K562 (cell line): ENCODE measurements around the gene PGP. TPM values are rescaled to one million over a fixed set of nuclear protein-coding genes. Genes with fewer than 3 reads are reported as not detected.

ENCODE experiments used
- BHLHE40 ChIP-seq: IDR thresholded peaks from 2 replicates; pipeline ENCODE4 v1.6.1; 2011; ENCODE audit warnings: low read length, improper control_type of control experiment
- CCNT2 ChIP-seq: IDR thresholded peaks from 2 replicates; pipeline ENCODE4 v1.6.1; 2011; ENCODE audit warnings: borderline replicate concordance, low read depth, mild to moderate bottlenecking, moderate library complexity, mixed read lengths, low read length; ENCODE audit not compliant: insufficient read length; ENCODE audit errors: extremely low read depth
- CTCF ChIP-seq, 3 experiments: IDR thresholded peaks in 2 of 3; conservative IDR thresholded peaks in 1 of 3; 2 replicates each; pipeline ENCODE4 v1.5.1; 2011 to 2012; ENCODE audit warnings: low read length in 3 of 3, mild to moderate bottlenecking in 3 of 3, control low read depth in 2 of 3, improper control_type of control experiment in 1 of 3, inconsistent platforms in 1 of 3, low read depth in 1 of 3, mixed read lengths in 1 of 3, moderate library complexity in 1 of 3; ENCODE audit not compliant: insufficient read depth in 2 of 3
- CXXC5 ChIP-seq: fragments of 250-450 bp; sonication (Bioruptor Pico); IDR thresholded peaks from 2 replicates; pipeline ENCODE4 v1.8.0; 2022; ENCODE audit warnings: inconsistent platforms, mild to moderate bottlenecking, moderate library complexity
- DACH1 ChIP-seq: fragments of 450-650 bp; IDR thresholded peaks from 2 replicates; pipeline ENCODE4 v1.6.1; 2018; ENCODE audit not compliant: partially characterized antibody
- ETV6 ChIP-seq, 3 experiments: fragments of 150-350 bp in 1 of 3; sonication (generic) in 1 of 3; formaldehyde crosslinking in 1 of 3; IDR thresholded peaks; 2 replicates each; pipeline versions ENCODE4 v1.6.1 to v1.8.0; 2014 to 2022; ENCODE audit warnings: borderline replicate concordance in 2 of 3, low read depth in 2 of 3, antibody characterized with exemption in 1 of 3, low read length in 1 of 3, mild to moderate bottlenecking in 1 of 3, missing genetic modification reagents in 1 of 3
- FIP1L1 ChIP-seq: fragments of 200-400 bp; formaldehyde crosslinking; IDR thresholded peaks from 2 replicates; pipeline ENCODE4 v1.6.1; 2018; ENCODE audit warnings: mild to moderate bottlenecking, low read depth, low read length; ENCODE audit not compliant: poor library complexity, severe bottlenecking
- L3MBTL2 ChIP-seq: fragments of 450-650 bp; IDR thresholded peaks from 2 replicates; pipeline ENCODE4 v1.6.1; 2016; ENCODE audit warnings: mild to moderate bottlenecking, moderate library complexity
- MAX ChIP-seq: sonication (generic); formaldehyde crosslinking; IDR thresholded peaks from 2 replicates; pipeline ENCODE4 v1.9.0; 2022; ENCODE audit warnings: mild to moderate bottlenecking, missing genetic modification reagents
- MAZ ChIP-seq, 2 experiments: fragments of 450-650 bp in 1 of 2; sonication (generic) in 1 of 2; formaldehyde crosslinking; IDR thresholded peaks in 1 of 2; conservative IDR thresholded peaks in 1 of 2; 2 replicates each; pipeline versions ENCODE4 v1.4.0 to v1.5.0; 2020; ENCODE audit warnings: mild to moderate bottlenecking in 1 of 2, missing genetic modification reagents in 1 of 2
- POLR2B ChIP-seq: fragments of 450-650 bp; IDR thresholded peaks from 2 replicates; pipeline ENCODE4 v1.6.1; 2018; ENCODE audit warnings: low read depth; ENCODE audit not compliant: partially characterized antibody
- POLR2G ChIP-seq: fragments of 200-400 bp; formaldehyde crosslinking; IDR thresholded peaks from 2 replicates; pipeline ENCODE4 v1.6.1; 2017; ENCODE audit warnings: low read depth, mild to moderate bottlenecking, antibody characterized with exemption, low read length, moderate library complexity
- PRMT5 ChIP-seq: sonication (generic); formaldehyde crosslinking; IDR thresholded peaks from 2 replicates; pipeline ENCODE4 v1.5.0; 2020; ENCODE audit warnings: missing genetic modification reagents
- RBM17 ChIP-seq: fragments of 200-400 bp; formaldehyde crosslinking; IDR thresholded peaks from 2 replicates; pipeline ENCODE4 v1.6.1; 2017; ENCODE audit warnings: low read depth, mild to moderate bottlenecking, low read length, borderline replicate concordance
- RNF2 ChIP-seq: sonication (generic); IDR thresholded peaks from 2 replicates; pipeline ENCODE4 v1.6.1; 2016
- RUNX1 ChIP-seq: sonication (generic); IDR thresholded peaks from 2 replicates; pipeline ENCODE4 v1.6.1; 2016; ENCODE audit warnings: antibody characterized with exemption, low read depth
- SUPT5H ChIP-seq: fragments of 450-650 bp; IDR thresholded peaks from 2 replicates; pipeline ENCODE4 v1.6.1; 2016
- TAF1 ChIP-seq: IDR thresholded peaks from 2 replicates; pipeline ENCODE4 v1.6.1; 2011; ENCODE audit warnings: mild to moderate bottlenecking, low read length, moderate library complexity; ENCODE audit not compliant: insufficient read depth, control insufficient read depth, severe bottlenecking; ENCODE audit errors: extremely low read depth
- VEZF1 ChIP-seq: fragments of 200-800 bp; sonication (Bioruptor generic); IDR thresholded peaks from 2 replicates; pipeline ENCODE4 v1.6.1; 2017; ENCODE audit warnings: missing genetic modification characterization, missing compliant biosample characterization
- ZBTB7A ChIP-seq: IDR thresholded peaks from 2 replicates; pipeline ENCODE4 v1.6.1; 2011; ENCODE audit warnings: low read depth, mild to moderate bottlenecking, low read length, moderate library complexity, borderline replicate concordance; ENCODE audit not compliant: control insufficient read depth
- polyA plus RNA-seq, 8 experiments: library from polyadenylated mRNA; depleted of rRNA in 4 of 8; stranded (reverse) in 5 of 8; unstranded in 3 of 8; fragments of >200 nt; fragmentation: Nextera tagmentation in 2 of 8; fragmentation: Illumina TruSeq in 1 of 8; extraction: Ambion mirVana in 2 of 8; extraction: Trizol in 1 of 8; gene quantifications; 2 replicates each; pipeline versions ENCODE4 v1.2.1 to v1.2.3, GENCODE V29; 2011 to 2014; ENCODE audit warnings: inconsistent platforms in 1 of 8, missing spikeins in 1 of 8
- total RNA-seq, 7 experiments: library from RNA; depleted of rRNA in 6 of 7; stranded (reverse); fragments of >200 nt in 6 of 7; fragmentation: Illumina TruSeq in 2 of 7; extraction: Trizol in 2 of 7; gene quantifications; 2 replicates each; pipeline versions ENCODE4 v1.2.1 to v1.2.3, GENCODE V29; 2011 to 2021; ENCODE audit warnings: low replicate concordance in 1 of 7

The PGP gene
- total and polyA plus RNA-seq, 9 of the 15 experiments (the other 6 are each of a cell fraction or from before 2014, with no cell fraction given) = 1.1 to 57.6 (median 19.6) TPM

GRCh38 chr16:2178321-2179106, 36.1 kb downstream of the PGP start (continued):
- peak in 1 of 3 experiments; percentile 28; a peak in 1 of 6 replicates for TF ChIP-seq CTCF (IDR thresholded peaks at IDR 0.05 in 2 of 3, conservative IDR thresholded peaks at IDR 0.05 in 1 of 3; ENCODE audit: insufficient read depth in 2 of 3, low read depth in 1 of 3, low read length in 3 of 3)
- no peak for TF ChIP-seq RUNX1
- TF ChIP-seq MAX (CRISPR knock-in tag) = peak; percentile 88
- TF ChIP-seq RNF2 = 0 out of 2 replicates have a peak, but pooled peaks have one; percentile 43
- TF ChIP-seq ZBTB7A = peak; percentile 36; the same call in 1 of the 2 replicates
- TF ChIP-seq POLR2B = peak; percentile 55
- TF ChIP-seq MAZ (CRISPR knock-in tag; conservative IDR thresholded peaks at IDR 0.05 in 1 of 2, IDR thresholded peaks at IDR 0.05 in 1 of 2) = peak in 1 of 2 experiments; percentile 68; a peak in 2 of 4 replicates
- TF ChIP-seq SUPT5H = peak; percentile 65
- peak; percentile 41 for TF ChIP-seq CXXC5
- TF ChIP-seq POLR2G = peak; percentile 73
- peak; percentile 81 for TF ChIP-seq CCNT2
- no peak for TF ChIP-seq RBM17
- peak; percentile 76; the same call in 1 of the 2 replicates for TF ChIP-seq PRMT5
- TF ChIP-seq FIP1L1 = peak; percentile 23
- TF ChIP-seq ETV6 (IDR thresholded peaks at IDR 0.05; ENCODE audit: borderline replicate concordance in 1 of 2, low read depth in 2 of 2, low read length in 1 of 2) = no peak
- TF ChIP-seq ETV6 (CRISPR knock-in tag; IDR thresholded peaks at IDR 0.05; ENCODE audit: borderline replicate concordance) = peak; percentile 70; the same call in 1 of the 2 replicates
- peak; percentile 41 for TF ChIP-seq TAF1
- peak; percentile 54; the same call in 1 of the 2 replicates for TF ChIP-seq L3MBTL2
- peak; percentile 49 for TF ChIP-seq VEZF1 (CRISPR knock-in tag)
- no peak for TF ChIP-seq DACH1
- TF ChIP-seq BHLHE40 = peak; percentile 67
